PC-3 (cell line): ENCODE data around the gene SH3PXD2A. TPM values are rescaled to one million over a fixed set of nuclear protein-coding genes. Genes with fewer than 3 reads are reported as not detected.

ENCODE experiments used
- ATAC-seq: fragments of 200-7000 bp; cut with Tn5 transposase; 2 replicates; pipeline ENCODE4 v1.9.1; 2020; ENCODE audit warnings: mild to moderate bottlenecking, moderate library complexity
- BruUV-seq: library from RNA; stranded (reverse); fragments of 400-500 nt; replicated peaks from 2 replicates; lab custom pipeline; 2021; lab: Mats Ljungman, UMichigan
- CTCF ChIA-PET: fragments of 300-600 bp; sonication (Branson Sonifier 250); formaldehyde crosslinking; loops from one replicate; lab custom pipeline; 2022; ENCODE audit warnings: antibody characterized with exemption; lab: Charles Lee
- POLR2A ChIA-PET: fragments of 300-600 bp; sonication (Branson Sonifier 250); formaldehyde crosslinking; loops from one replicate; lab custom pipeline; 2022; ENCODE audit warnings: antibody characterized with exemption; ENCODE audit not compliant: unreplicated experiment; lab: Charles Lee
- DNase-seq: peaks from one replicate; pipeline ENCODE4 v3.0.0-alpha.2; 2015
- H2AFZ ChIP-seq: fragments of 300-600 bp; sonication (generic); 2 replicates; pipeline ENCODE4 v1.6.0; 2016; ENCODE audit warnings: antibody characterized with exemption, low read length
- H3F3A ChIP-seq: fragments of 300-600 bp; sonication (generic); one replicate; pipeline ENCODE4 v1.6.0; 2017; ENCODE audit warnings: antibody characterized with exemption, low read length, control low read depth, mild to moderate bottlenecking; ENCODE audit not compliant: unreplicated experiment
- H3K27ac ChIP-seq: fragments of 300-600 bp; sonication (generic); 2 replicates; pipeline ENCODE4 v1.5.1; 2016; ENCODE audit warnings: mild to moderate bottlenecking, low read length
- H3K27me3 ChIP-seq: fragments of 300-600 bp; sonication (generic); 2 replicates; pipeline ENCODE4 v1.6.1; 2016; ENCODE audit warnings: low read length, mixed read lengths
- H3K36me3 ChIP-seq: fragments of 300-600 bp; sonication (generic); 2 replicates; pipeline ENCODE4 v1.6.1; 2016; ENCODE audit warnings: low read depth, mixed run types, low read length, mixed read lengths
- H3K4me1 ChIP-seq: fragments of 300-600 bp; sonication (generic); 2 replicates; pipeline ENCODE4 v1.5.1; 2016; ENCODE audit warnings: low read length; ENCODE audit not compliant: insufficient read depth
- H3K4me2 ChIP-seq: fragments of 300-600 bp; sonication (generic); 2 replicates; pipeline ENCODE4 v1.6.0; 2016; ENCODE audit warnings: low read length
- H3K4me3 ChIP-seq: fragments of 300-600 bp; sonication (generic); 2 replicates; pipeline ENCODE4 v1.5.1; 2016; ENCODE audit warnings: mild to moderate bottlenecking, low read length, mixed read lengths
- H3K79me2 ChIP-seq: fragments of 300-600 bp; sonication (generic); 2 replicates; pipeline ENCODE4 v1.6.1; 2017; ENCODE audit warnings: low read length, mixed read lengths
- H3K9ac ChIP-seq: fragments of 300-600 bp; sonication (generic); 2 replicates; pipeline ENCODE4 v1.6.0; 2016; ENCODE audit warnings: mild to moderate bottlenecking, low read length
- H3K9me2 ChIP-seq: fragments of 300-600 bp; sonication (generic); replicated peaks from 2 replicates; pipeline ENCODE4 v1.6.1; 2016; ENCODE audit warnings: mixed run types, low read length, mixed read lengths
- H3K9me3 ChIP-seq: fragments of 300-600 bp; sonication (generic); 2 replicates; pipeline ENCODE4 v1.6.1; 2016; ENCODE audit warnings: low read length, mixed read lengths
- H4K20me1 ChIP-seq: fragments of 300-600 bp; sonication (generic); 2 replicates; pipeline ENCODE4 v1.6.1; 2016; ENCODE audit warnings: low read length, mixed read lengths
- EZH2 ChIP-seq: fragments of 300-600 bp; sonication (generic); IDR thresholded peaks from one replicate; pipeline ENCODE4 v1.6.1; 2017; ENCODE audit warnings: antibody characterized with exemption, mild to moderate bottlenecking, low read length; ENCODE audit not compliant: unreplicated experiment
- EZH2phosphoT487 ChIP-seq: fragments of 300-600 bp; sonication (generic); IDR thresholded peaks from 2 replicates; pipeline ENCODE4 v1.6.1; 2018; ENCODE audit warnings: mild to moderate bottlenecking, antibody characterized with exemption, low read length, borderline replicate concordance
- intact Hi-C: fragments of 100-400 bp; cut with micrococcal nuclease; formaldehyde crosslinking; loops from 2 replicates; pipeline ENCODE4 v1.9.0; 2023
- total RNA-seq: library from RNA; depleted of rRNA; stranded (reverse); fragments of >200 nt; gene quantifications from 2 replicates; pipeline ENCODE4 v1.2.3, GENCODE V29; 2014
- TF ChIP-seq, protein P1 (sequence below): fragments of 300-600 bp; sonication (generic); conservative IDR thresholded peaks from 2 replicates; pipeline ENCODE4 v1.5.1; 2017; ENCODE audit warnings: antibody characterized with exemption, low read depth, mild to moderate bottlenecking, low read length

SH3PXD2A gene
- total RNA-seq, 1 experiment from 2014 or later, result 3.4 TPM

DNA sequence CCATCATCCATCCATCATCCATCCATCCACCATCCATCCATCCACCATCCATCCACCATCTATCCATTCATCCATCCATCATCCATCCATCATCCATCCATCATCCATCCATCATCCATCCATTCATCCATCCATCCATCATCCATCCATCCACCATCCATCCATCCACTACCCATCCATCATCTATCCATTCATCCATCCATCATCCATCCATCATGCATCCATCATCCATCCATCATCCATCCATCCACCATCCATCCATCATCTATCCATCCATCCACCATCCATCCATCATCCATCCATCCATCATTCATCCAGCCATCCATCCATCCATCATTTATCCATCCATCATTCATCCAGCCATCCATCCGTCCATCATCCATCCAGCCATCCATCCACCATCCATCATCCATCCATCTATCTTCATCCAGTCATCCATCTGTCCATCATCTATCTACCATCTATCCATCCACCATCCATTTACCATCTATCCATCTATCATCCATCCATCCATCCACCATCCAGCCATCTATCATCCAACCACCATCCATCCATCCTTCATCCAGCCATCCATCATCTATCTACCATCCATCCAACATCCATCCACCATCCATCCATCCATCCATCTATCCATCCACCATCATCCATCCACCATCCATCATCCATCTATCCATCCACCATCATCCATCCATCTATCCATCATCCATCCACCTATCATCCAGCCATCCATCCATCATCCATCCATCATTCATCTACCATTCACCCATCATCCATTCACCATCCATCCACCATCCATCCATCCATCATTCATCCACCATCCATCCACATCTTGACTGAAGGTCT lies 153.8 kb downstream of the SH3PXD2A start:
- CTCF ChIA-PET, result no interaction called here
- DNase-seq (no peak), ATAC-seq (no peak)
- Histone ChIP-seq H3K79me2 (no peaks in the 10 kb centered on the region), H4K20me1 (no peaks in the 10 kb centered on the region), H3K9ac (no peak overlapping the region), H3K9me2 (no peaks in the 10 kb centered on the region), H3K4me3 (no peak overlapping the region), H3K27me3 (no peaks in the 10 kb centered on the region), H3K36me3 (no peaks in the 10 kb centered on the region), H3K4me1 (peaks cover 9% of the 10 kb centered on the region), H3K4me2 (no peak overlapping the region), H3K27ac (no peak overlapping the region), H2AFZ (no peak overlapping the region), H3F3A (no peaks in the 10 kb centered on the region), H3K9me3 (no peaks in the 10 kb centered on the region)
- TF ChIP-seq EZH2 (no peak), EZH2phosphoT487 (no peak)
- TF ChIP-seq, protein P1, sequence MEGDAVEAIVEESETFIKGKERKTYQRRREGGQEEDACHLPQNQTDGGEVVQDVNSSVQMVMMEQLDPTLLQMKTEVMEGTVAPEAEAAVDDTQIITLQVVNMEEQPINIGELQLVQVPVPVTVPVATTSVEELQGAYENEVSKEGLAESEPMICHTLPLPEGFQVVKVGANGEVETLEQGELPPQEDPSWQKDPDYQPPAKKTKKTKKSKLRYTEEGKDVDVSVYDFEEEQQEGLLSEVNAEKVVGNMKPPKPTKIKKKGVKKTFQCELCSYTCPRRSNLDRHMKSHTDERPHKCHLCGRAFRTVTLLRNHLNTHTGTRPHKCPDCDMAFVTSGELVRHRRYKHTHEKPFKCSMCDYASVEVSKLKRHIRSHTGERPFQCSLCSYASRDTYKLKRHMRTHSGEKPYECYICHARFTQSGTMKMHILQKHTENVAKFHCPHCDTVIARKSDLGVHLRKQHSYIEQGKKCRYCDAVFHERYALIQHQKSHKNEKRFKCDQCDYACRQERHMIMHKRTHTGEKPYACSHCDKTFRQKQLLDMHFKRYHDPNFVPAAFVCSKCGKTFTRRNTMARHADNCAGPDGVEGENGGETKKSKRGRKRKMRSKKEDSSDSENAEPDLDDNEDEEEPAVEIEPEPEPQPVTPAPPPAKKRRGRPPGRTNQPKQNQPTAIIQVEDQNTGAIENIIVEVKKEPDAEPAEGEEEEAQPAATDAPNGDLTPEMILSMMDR, result no peak
- POLR2A ChIA-PET, result no interaction called here
- intact Hi-C loops, result no loop called here
- BruUV-seq, result no TSS peak

DNA sequence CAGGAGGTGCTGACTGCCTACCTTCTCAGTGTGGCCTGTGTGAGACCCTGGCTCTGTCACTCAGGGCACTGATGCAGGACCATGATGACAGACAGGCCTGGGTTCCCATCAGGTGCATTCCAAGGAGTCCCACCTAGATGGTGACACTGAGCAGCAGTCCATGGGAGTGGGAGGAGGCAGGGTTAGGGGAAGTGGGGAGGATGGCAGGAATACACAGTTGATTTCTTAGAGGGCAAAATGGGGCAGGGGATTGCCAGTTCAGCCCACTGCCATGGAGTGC lies 155.0 kb downstream of the SH3PXD2A start:
- TF ChIP-seq, protein P1, result no peak
- TF ChIP-seq EZH2, result no peak
- TF ChIP-seq EZH2phosphoT487, result no peak
- no peak overlapping the region for H3K9ac ChIP-seq
- no peaks in the 10 kb centered on the region for H3K79me2 ChIP-seq
- POLR2A ChIA-PET, result no interaction called here
- DNase-seq (no peak), ATAC-seq (no peak)
- no peaks in the 10 kb centered on the region for H3K9me3 ChIP-seq
- no peaks in the 10 kb centered on the region for H3F3A ChIP-seq
- no peak overlapping the region for H2AFZ ChIP-seq
- H3K27me3 ChIP-seq, result no peaks in the 10 kb centered on the region
- H3K36me3 ChIP-seq, result no peaks in the 10 kb centered on the region
- CTCF ChIA-PET, result interaction anchor here (0.7 kb wide), 1 partner anchor 208 kb away, joined by 3 read pairs; no protein-coding TSS in a partner anchor
- H3K9me2 ChIP-seq, result no peaks in the 10 kb centered on the region
- H3K27ac ChIP-seq, result no peak overlapping the region
- H3K4me3 ChIP-seq, result no peak overlapping the region
- no peak overlapping the region for H3K4me2 ChIP-seq
- intact Hi-C loops, result no loop called here
- no TSS peak for BruUV-seq
- H4K20me1 ChIP-seq, result no peaks in the 10 kb centered on the region
- H3K4me1 ChIP-seq, result peaks cover 19% of the 10 kb centered on the region
